Activated naive CD8-positive, alpha-beta T cell treated with anti-CD3 and anti-CD28 coated beads for 36 hours (primary cell): ENCODE results near the gene RNF175. TPM values are rescaled to one million over a fixed set of nuclear protein-coding genes. Genes with fewer than 3 reads are reported as not detected.
"Not testable (repeated sequence)": the region's sequence is repeated elsewhere in the genome, so short reads cannot be mapped to it uniquely, and the experiment has no call there.

Source experiments
- DNase-seq: peaks from one replicate; pipeline ENCODE4 v3.0.0; 2021
- H3K27ac Mint-ChIP-seq: one replicate; pipeline ENCODE4 v1.8.0; 2022; ENCODE audit warnings: mild to moderate bottlenecking, moderate library complexity, mixed read lengths
- H3K27me3 Mint-ChIP-seq: one replicate; pipeline ENCODE4 v1.8.0; 2022; ENCODE audit warnings: mild to moderate bottlenecking, mixed read lengths
- H3K36me3 Mint-ChIP-seq: one replicate; pipeline ENCODE4 v1.8.0; 2021; ENCODE audit warnings: mild to moderate bottlenecking, mixed read lengths
- H3K4me1 Mint-ChIP-seq: one replicate; pipeline ENCODE4 v1.8.0; 2021; ENCODE audit warnings: mixed read lengths
- H3K4me3 Mint-ChIP-seq: one replicate; pipeline ENCODE4 v1.8.0; 2022; ENCODE audit warnings: mild to moderate bottlenecking, moderate library complexity, mixed read lengths
- H3K9me3 Mint-ChIP-seq: one replicate; pipeline ENCODE4 v1.8.0; 2022; ENCODE audit warnings: mixed read lengths
- total RNA-seq, 2 experiments: library from RNA; stranded (reverse); gene quantifications; one replicate each; pipeline ENCODE4 v1.2.3, GENCODE V29; 2021

The RNF175 gene
- total RNA-seq, 2 experiments from 2014 or later = not detected

GRCh38 chr4:153704522-153704921, 55.3 kb downstream of the RNF175 start:
- Mint-ChIP-seq H3K36me3 (no peaks in the 10 kb centered on the region), H3K27me3 (no peaks in the 10 kb centered on the region)

GRCh38 chr4:153684971-153685371, 74.9 kb downstream of the RNF175 start:
- peaks cover 9% of the 10 kb centered on the region for H3K4me1 Mint-ChIP-seq
- H3K36me3 Mint-ChIP-seq = peaks cover 17% of the 10 kb centered on the region
- H3K4me3 Mint-ChIP-seq = peak overlapping the region; percentile 77
- peak; percentile 2 for DNase-seq
- peaks cover 16% of the 10 kb centered on the region for H3K9me3 Mint-ChIP-seq
- H3K27me3 Mint-ChIP-seq = peaks cover 28% of the 10 kb centered on the region
- H3K27ac Mint-ChIP-seq = no peak overlapping the region

More at GRCh38 chr4:153704522-153704921, 55.3 kb downstream of the RNF175 start:
- DNase-seq = no peak
- Mint-ChIP-seq H3K4me3 (no peak overlapping the region), H3K9me3 (no peaks in the 10 kb centered on the region), H3K27ac (no peak overlapping the region), H3K4me1 (peaks cover 6% of the 10 kb centered on the region)

- Mint-ChIP-seq H3K9me3 (peaks cover 15% of the 10 kb centered on the region), H3K27me3 (peaks cover 28% of the 10 kb centered on the region), H3K4me1 (peaks cover 9% of the 10 kb centered on the region), H3K4me3 (peak within 1 kb of the TSS; percentile 77), H3K36me3 (peaks cover 11% of the 10 kb centered on the region), H3K27ac (no peak within 1 kb of the TSS)
- peak; percentile 67 for DNase-seq
Observed at GRCh38 chr4:153684182-153684970, 75.4 kb downstream of the RNF175 start, which contains the start of gene TLR2. Gene TLR2 (plus strand): TSS chr4:153684280. CDS start chr4:153702908, 18,628 bp downstream.

- no peak for DNase-seq
- H3K4me1 Mint-ChIP-seq = peaks cover 9% of the 10 kb centered on the region
- peaks cover 28% of the 10 kb centered on the region for H3K27me3 Mint-ChIP-seq
- H3K36me3 Mint-ChIP-seq = peaks cover 7% of the 10 kb centered on the region
- peaks cover 10% of the 10 kb centered on the region for H3K9me3 Mint-ChIP-seq
- H3K4me3 Mint-ChIP-seq = peak overlapping the region; percentile 55
- H3K27ac Mint-ChIP-seq = no peak overlapping the region
Observed at GRCh38 chr4:153683763-153684181, 76.1 kb downstream of the RNF175 start.

GRCh38 chr4:153679486-153679885, 80.3 kb downstream of the RNF175 start:
- no peak overlapping the region for H3K4me3 Mint-ChIP-seq
- peaks cover 2% of the 10 kb centered on the region for H3K4me1 Mint-ChIP-seq
- H3K27me3 Mint-ChIP-seq = peaks cover 27% of the 10 kb centered on the region
- peaks cover 2% of the 10 kb centered on the region for H3K36me3 Mint-ChIP-seq
- H3K27ac Mint-ChIP-seq = no peak overlapping the region
- no peak for DNase-seq
- H3K9me3 Mint-ChIP-seq = peaks cover 17% of the 10 kb centered on the region

- Mint-ChIP-seq H3K4me3 (no peak overlapping the region), H3K27me3 (peaks cover 11% of the 10 kb centered on the region), H3K9me3 (peaks cover 17% of the 10 kb centered on the region), H3K36me3 (peaks cover 2% of the 10 kb centered on the region), H3K4me1 (no peaks in the 10 kb centered on the region), H3K27ac (no peak overlapping the region)
- no peak for DNase-seq
Observed at GRCh38 chr4:153676984-153677383, 82.8 kb downstream of the RNF175 start.

GRCh38 chr4:153676486-153676885, 83.3 kb downstream of the RNF175 start:
- Mint-ChIP-seq H3K27me3 (peaks cover 7% of the 10 kb centered on the region), H3K36me3 (peaks cover 2% of the 10 kb centered on the region), H3K4me3 (no peak overlapping the region), H3K9me3 (peaks cover 17% of the 10 kb centered on the region), H3K27ac (no peak overlapping the region), H3K4me1 (no peaks in the 10 kb centered on the region)
- no peak for DNase-seq

GRCh38 chr4:153669838-153670237, 90.0 kb downstream of the RNF175 start:
- Mint-ChIP-seq H3K36me3 (no peaks in the 10 kb centered on the region), H3K4me3 (no peak overlapping the region), H3K4me1 (peaks cover 6% of the 10 kb centered on the region), H3K27me3 (peaks cover 13% of the 10 kb centered on the region), H3K27ac (no peak overlapping the region), H3K9me3 (peaks cover 4% of the 10 kb centered on the region)
- no peak for DNase-seq

GRCh38 chr4:153668647-153669046, 91.2 kb downstream of the RNF175 start:
- Mint-ChIP-seq H3K27me3 (peaks cover 13% of the 10 kb centered on the region), H3K4me3 (no peak overlapping the region), H3K36me3 (no peaks in the 10 kb centered on the region), H3K27ac (no peak overlapping the region), H3K4me1 (peaks cover 6% of the 10 kb centered on the region), H3K9me3 (peaks cover 2% of the 10 kb centered on the region)
- DNase-seq = no peak

- not testable (repeated sequence) for DNase-seq, H3K4me3 Mint-ChIP-seq, H3K4me1 Mint-ChIP-seq, H3K27ac Mint-ChIP-seq, H3K36me3 Mint-ChIP-seq
- Mint-ChIP-seq H3K9me3 (peaks cover 10% of the 10 kb centered on the region), H3K27me3 (peaks cover 13% of the 10 kb centered on the region)
Observed at GRCh38 chr4:153666505-153666904, 93.3 kb downstream of the RNF175 start.

GRCh38 chr4:153663667-153664066, 96.2 kb downstream of the RNF175 start:
- no peak overlapping the region for H3K4me3 Mint-ChIP-seq
- H3K9me3 Mint-ChIP-seq = peaks cover 10% of the 10 kb centered on the region
- peaks cover 2% of the 10 kb centered on the region for H3K36me3 Mint-ChIP-seq
- no peak overlapping the region for H3K27ac Mint-ChIP-seq
- no peaks in the 10 kb centered on the region for H3K4me1 Mint-ChIP-seq
- H3K27me3 Mint-ChIP-seq = peaks cover 8% of the 10 kb centered on the region
- DNase-seq = no peak

- Mint-ChIP-seq H3K4me3 (no peak overlapping the region), H3K4me1 (no peaks in the 10 kb centered on the region), H3K36me3 (peaks cover 2% of the 10 kb centered on the region), H3K9me3 (peaks cover 10% of the 10 kb centered on the region), H3K27ac (no peak overlapping the region), H3K27me3 (peaks cover under 1% of the 10 kb centered on the region)
- no peak for DNase-seq
Observed at GRCh38 chr4:153661908-153662307, 97.9 kb downstream of the RNF175 start.

GRCh38 chr4:153661215-153661822, 98.5 kb downstream of the RNF175 start:
- no peaks in the 10 kb centered on the region for H3K4me1 Mint-ChIP-seq

More at GRCh38 chr4:153661215-153661822, 98.5 kb downstream of the RNF175 start:
- H3K36me3 Mint-ChIP-seq = peaks cover 2% of the 10 kb centered on the region
- H3K27ac Mint-ChIP-seq = no peak overlapping the region
- peaks cover 10% of the 10 kb centered on the region for H3K9me3 Mint-ChIP-seq
- no peaks in the 10 kb centered on the region for H3K27me3 Mint-ChIP-seq
- H3K4me3 Mint-ChIP-seq = no peak overlapping the region
- DNase-seq = no peak
